ENCODE data around the gene PIMREG. TPM values are rescaled to one million over a fixed set of nuclear protein-coding genes. Genes with fewer than 3 reads are reported as not detected.
A peak's percentile ranks its signal among the peaks of the same experiment; 100 is the strongest.

Gene PIMREG
- total and polyA plus RNA-seq, 3 donors from 2014 or later: 0.73 to 1.8 (median 1.3) TPM

DNA sequence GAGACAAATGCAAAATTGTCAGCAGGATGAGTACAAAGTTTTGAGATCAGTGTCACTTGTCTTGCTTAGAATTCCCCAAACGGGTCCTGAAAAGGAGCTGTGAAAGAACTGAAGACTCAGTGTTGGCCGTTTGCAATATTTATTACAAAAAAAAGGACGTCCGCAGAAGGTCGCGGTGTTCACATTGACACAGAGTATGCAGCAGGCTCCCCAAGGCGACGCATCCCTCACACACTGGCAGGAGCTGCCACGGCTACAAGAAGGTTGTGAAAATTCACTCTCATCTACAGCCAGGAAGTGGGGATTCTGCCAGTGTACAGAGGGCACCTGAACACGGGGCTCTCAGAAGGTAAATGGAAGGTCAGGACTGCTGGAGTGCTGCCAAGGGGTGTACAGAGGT is 35.5 kb upstream of the PIMREG start:
- intact Hi-C loops (cut with DNase I; ENCODE audit: low total_unique reads): no loop called here
- WGBS, 2 donors: 67 to 70% methylated on average over 10 of the region's 10 CpGs
- Histone ChIP-seq H3K4me3 (no peak overlapping the region), H3K9me3 (no peaks in the 10 kb centered on the region), H3K36me3 (ENCODE audit: low read depth, missing control alignments) (no peaks in the 10 kb centered on the region), H3K4me1 (no peaks in the 10 kb centered on the region), H3K27ac (no peak overlapping the region), H3K27me3 (no peaks in the 10 kb centered on the region)
- DNase-seq: no peak
- TF ChIP-seq POLR2A (IDR thresholded peaks at IDR 0.05): no peak
- TF ChIP-seq, protein P1, sequence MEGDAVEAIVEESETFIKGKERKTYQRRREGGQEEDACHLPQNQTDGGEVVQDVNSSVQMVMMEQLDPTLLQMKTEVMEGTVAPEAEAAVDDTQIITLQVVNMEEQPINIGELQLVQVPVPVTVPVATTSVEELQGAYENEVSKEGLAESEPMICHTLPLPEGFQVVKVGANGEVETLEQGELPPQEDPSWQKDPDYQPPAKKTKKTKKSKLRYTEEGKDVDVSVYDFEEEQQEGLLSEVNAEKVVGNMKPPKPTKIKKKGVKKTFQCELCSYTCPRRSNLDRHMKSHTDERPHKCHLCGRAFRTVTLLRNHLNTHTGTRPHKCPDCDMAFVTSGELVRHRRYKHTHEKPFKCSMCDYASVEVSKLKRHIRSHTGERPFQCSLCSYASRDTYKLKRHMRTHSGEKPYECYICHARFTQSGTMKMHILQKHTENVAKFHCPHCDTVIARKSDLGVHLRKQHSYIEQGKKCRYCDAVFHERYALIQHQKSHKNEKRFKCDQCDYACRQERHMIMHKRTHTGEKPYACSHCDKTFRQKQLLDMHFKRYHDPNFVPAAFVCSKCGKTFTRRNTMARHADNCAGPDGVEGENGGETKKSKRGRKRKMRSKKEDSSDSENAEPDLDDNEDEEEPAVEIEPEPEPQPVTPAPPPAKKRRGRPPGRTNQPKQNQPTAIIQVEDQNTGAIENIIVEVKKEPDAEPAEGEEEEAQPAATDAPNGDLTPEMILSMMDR (IDR thresholded peaks at IDR 0.05): no peak

DNA sequence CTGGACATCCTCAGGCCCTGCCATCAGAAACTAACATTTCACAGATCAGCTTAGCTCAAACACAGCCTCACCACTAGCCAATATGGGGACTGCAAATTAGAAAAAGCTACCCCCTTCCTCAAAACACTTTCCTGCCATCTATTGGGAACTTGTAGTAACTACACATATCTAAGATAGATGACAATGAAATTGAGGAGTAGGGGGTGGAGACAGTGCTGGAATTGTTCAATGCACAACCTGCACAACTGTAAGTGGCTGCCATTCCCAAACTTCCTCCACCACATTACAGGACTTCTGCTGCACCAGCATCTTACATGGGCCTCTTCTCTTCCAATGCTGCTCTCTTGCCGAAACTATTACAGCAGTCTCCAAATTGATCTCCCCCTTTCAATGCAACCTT is 31.2 kb upstream of the PIMREG start:
- intact Hi-C loops (cut with DNase I; ENCODE audit: low total_unique reads): no loop called here
- no peaks in the 10 kb centered on the region for H3K36me3 ChIP-seq (ENCODE audit: low read depth, missing control alignments)
- DNase-seq: no peak
- H3K4me3 ChIP-seq: no peak overlapping the region
- H3K4me1 ChIP-seq: no peaks in the 10 kb centered on the region
- no peaks in the 10 kb centered on the region for H3K27me3 ChIP-seq
- TF ChIP-seq, protein P1 (IDR thresholded peaks at IDR 0.05): peak in 1 of 3 experiments; percentile 18
- no peak for TF ChIP-seq POLR2A (IDR thresholded peaks at IDR 0.05)
- H3K9me3 ChIP-seq: no peaks in the 10 kb centered on the region
- no peak overlapping the region for H3K27ac ChIP-seq
- WGBS, 2 donors: 86 to 92% methylated on average over 1 of the region's 1 CpG

DNA sequence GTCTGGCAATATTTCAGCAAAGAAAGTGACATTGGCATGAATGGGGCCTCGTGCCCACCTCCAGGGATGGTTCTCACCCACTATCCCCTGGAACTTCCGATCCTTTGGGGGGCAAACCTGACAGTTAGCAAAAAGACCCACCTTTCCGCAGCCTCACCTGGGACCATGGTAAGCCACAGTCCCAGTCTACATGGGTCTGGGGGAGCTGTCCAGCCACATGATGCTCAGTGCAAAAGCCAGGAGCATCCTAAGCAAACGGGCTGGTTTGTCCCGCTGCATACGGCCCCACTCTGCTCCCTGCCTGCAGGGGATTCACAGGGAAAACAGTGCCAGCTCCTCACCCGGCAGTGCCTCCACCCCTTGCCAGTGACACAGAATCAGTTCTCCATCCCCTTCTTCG is 28.6 kb upstream of the PIMREG start:
- no peak for DNase-seq
- H3K27ac ChIP-seq: no peak overlapping the region
- no peaks in the 10 kb centered on the region for H3K27me3 ChIP-seq
- no peaks in the 10 kb centered on the region for H3K9me3 ChIP-seq
- no peak overlapping the region for H3K4me3 ChIP-seq
- H3K4me1 ChIP-seq: no peaks in the 10 kb centered on the region
- whole genome bisulfite sequencing, 2 donors: 68 to 81% methylated on average over 8 of the region's 8 CpGs
- intact Hi-C loops (cut with DNase I; ENCODE audit: low total_unique reads): no loop called here
- H3K36me3 ChIP-seq (ENCODE audit: low read depth, missing control alignments): no peaks in the 10 kb centered on the region
- TF ChIP-seq, protein P1 (IDR thresholded peaks at IDR 0.05): no peak
- no peak for TF ChIP-seq POLR2A (IDR thresholded peaks at IDR 0.05)

DNA sequence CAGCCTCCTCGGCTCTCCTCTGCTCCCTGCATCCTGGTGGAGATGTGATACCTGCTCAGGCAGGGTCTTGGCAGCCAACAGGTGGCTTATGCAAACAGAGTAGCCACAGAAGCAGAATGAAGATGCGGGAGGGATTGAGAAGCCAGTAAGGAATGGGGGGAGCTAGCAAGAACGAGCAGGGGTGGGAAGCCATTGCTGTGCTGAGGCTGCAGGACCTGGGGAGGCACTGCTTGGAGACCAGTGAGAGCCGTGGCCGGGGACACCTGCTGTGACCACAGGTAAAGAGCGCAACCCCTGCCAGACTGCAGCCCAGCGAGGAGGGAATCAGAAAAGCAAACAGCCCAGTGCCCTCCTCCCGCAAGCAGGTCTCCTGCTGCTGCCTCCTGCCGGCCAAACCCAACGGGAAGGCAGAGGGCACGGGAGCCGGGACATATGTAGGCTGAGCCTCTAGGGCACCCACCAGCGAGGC is 24.0 kb upstream of the PIMREG start:
- peak; percentile 33 for DNase-seq
- Histone ChIP-seq H3K27ac (no peak overlapping the region), H3K4me1 (no peaks in the 10 kb centered on the region), H3K36me3 (ENCODE audit: low read depth, missing control alignments) (no peaks in the 10 kb centered on the region), H3K9me3 (no peaks in the 10 kb centered on the region), H3K4me3 (no peak overlapping the region), H3K27me3 (no peaks in the 10 kb centered on the region)
- no peak for TF ChIP-seq POLR2A (IDR thresholded peaks at IDR 0.05)
- TF ChIP-seq, protein P1 (IDR thresholded peaks at IDR 0.05): no peak
- 23 to 57% methylated on average over 12 to 13 of the region's 13 CpGs for WGBS, 2 donors
- intact Hi-C loops (cut with DNase I; ENCODE audit: low total_unique reads): loop anchor here (5.0 kb wide), 1 partner anchor 833 kb away; no protein-coding TSS in a partner anchor
